Ishikawa (cell line): ENCODE results near the gene NR2F2.

Source experiments
- CEBPB ChIP-seq: IDR thresholded peaks from 2 replicates; pipeline ENCODE4 v1.6.1; 2012
- CREB1 ChIP-seq: IDR thresholded peaks from 2 replicates; pipeline ENCODE4 v1.6.1; 2012; ENCODE audit warnings: low read depth
- EGR1 ChIP-seq: IDR thresholded peaks from 2 replicates; pipeline ENCODE4 v1.6.1; 2012
- EP300 ChIP-seq: IDR thresholded peaks from 2 replicates; pipeline ENCODE4 v1.6.1; 2012; ENCODE audit warnings: borderline replicate concordance
- FOXM1 ChIP-seq: IDR thresholded peaks from 2 replicates; pipeline ENCODE4 v1.6.1; 2012; ENCODE audit warnings: low read depth, borderline replicate concordance
- MAX ChIP-seq: IDR thresholded peaks from 2 replicates; pipeline ENCODE4 v1.6.1; 2012
- NFIC ChIP-seq: IDR thresholded peaks from 2 replicates; pipeline ENCODE4 v1.6.1; 2012
- RAD21 ChIP-seq: IDR thresholded peaks from 2 replicates; pipeline ENCODE4 v1.6.1; 2012; ENCODE audit warnings: low read depth
- REST ChIP-seq: IDR thresholded peaks from 2 replicates; pipeline ENCODE4 v1.6.1; 2012; ENCODE audit warnings: low read depth, mild to moderate bottlenecking
- TAF1 ChIP-seq: IDR thresholded peaks from 2 replicates; pipeline ENCODE4 v1.6.1; 2012; ENCODE audit warnings: low read depth, mild to moderate bottlenecking
- TCF12 ChIP-seq: IDR thresholded peaks from 2 replicates; pipeline ENCODE4 v1.6.1; 2012; ENCODE audit warnings: low read depth
- TEAD4 ChIP-seq: IDR thresholded peaks from 2 replicates; pipeline ENCODE4 v1.6.1; 2012
- USF1 ChIP-seq: IDR thresholded peaks from 2 replicates; pipeline ENCODE4 v1.6.1; 2012
- YY1 ChIP-seq: IDR thresholded peaks from 2 replicates; pipeline ENCODE4 v1.6.1; 2012; ENCODE audit warnings: low read depth
- ZBTB7A ChIP-seq: IDR thresholded peaks from 2 replicates; pipeline ENCODE4 v1.6.1; 2012; ENCODE audit warnings: low read depth

Gene NR2F2

GRCh38 chr15:96311256-96311955 lies 19.1 kb upstream of the NR2F2 start:
- TF ChIP-seq EP300 (no peak), TAF1 (no peak), TEAD4 (no peak), YY1 (no peak), TCF12 (no peak), EGR1 (no peak), REST (no peak), RAD21 (no peak), CEBPB (no peak), CREB1 (no peak), MAX (no peak), NFIC (no peak), USF1 (no peak), ZBTB7A (no peak), FOXM1 (no peak)

- TF ChIP-seq TAF1 (no peak), TCF12 (no peak), CREB1 (no peak), CEBPB (no peak)
Measured at GRCh38 chr15:96311956-96312294, 18.6 kb upstream of the NR2F2 start.

GRCh38 chr15:96312641-96313335 lies 17.7 kb upstream of the NR2F2 start:
- no peak for TF ChIP-seq TCF12
- TF ChIP-seq CEBPB, result no peak

- TF ChIP-seq CEBPB (no peak), EP300 (no peak), YY1 (no peak), TCF12 (no peak), RAD21 (no peak)
Measured at GRCh38 chr15:96314518-96314917, 16.0 kb upstream of the NR2F2 start.

GRCh38 chr15:96314963-96315362 lies 15.5 kb upstream of the NR2F2 start:
- TF ChIP-seq REST (no peak), USF1 (no peak), TEAD4 (no peak), CREB1 (no peak), EGR1 (no peak), MAX (no peak), TCF12 (no peak)

GRCh38 chr15:96316953-96317629 lies 13.4 kb upstream of the NR2F2 start:
- TF ChIP-seq TAF1, result no peak
- TF ChIP-seq MAX, result no peak
- TF ChIP-seq REST, result no peak
- no peak for TF ChIP-seq TCF12
- TF ChIP-seq CEBPB, result no peak
- no peak for TF ChIP-seq FOXM1
- no peak for TF ChIP-seq USF1
- TF ChIP-seq TEAD4, result no peak
- no peak for TF ChIP-seq YY1
- no peak for TF ChIP-seq RAD21
- no peak for TF ChIP-seq ZBTB7A
- no peak for TF ChIP-seq CREB1
- no peak for TF ChIP-seq EP300
